Ecto neural progenitor cell (in vitro differentiated cells): Measurements from ENCODE around the gene PADI4.

Experiments
- DNase-seq: peaks from one replicate; pipeline ENCODE4 v3.0.0-alpha.2; 2018; ENCODE audit warnings: low spot score

Gene PADI4

GRCh38 chr1:17307946-17308345 lies at the start of gene PADI4:
Gene PADI4 (plus strand): TSS chr1:17308197. CDS start chr1:17308223, 26 bp downstream.
- no peak for DNase-seq

- DNase-seq: no peak
Observed at GRCh38 chr1:17258758-17259130, 49.3 kb upstream of the PADI4 start.

- DNase-seq: no peak
Observed at GRCh38 chr1:17259233-17259873, 48.6 kb upstream of the PADI4 start.

- no peak for DNase-seq
Observed at GRCh38 chr1:17260264-17260663, 47.7 kb upstream of the PADI4 start.

- no peak for DNase-seq
Observed at GRCh38 chr1:17260738-17261137, 47.3 kb upstream of the PADI4 start.

GRCh38 chr1:17263936-17264335 lies 44.1 kb upstream of the PADI4 start:
- no peak for DNase-seq

GRCh38 chr1:17264470-17264869 lies 43.5 kb upstream of the PADI4 start:
- DNase-seq: no peak

GRCh38 chr1:17265162-17265561 lies 42.8 kb upstream of the PADI4 start:
- DNase-seq: no peak

GRCh38 chr1:17265950-17266349 lies 42.0 kb upstream of the PADI4 start:
- no peak for DNase-seq

- DNase-seq: no peak
Observed at GRCh38 chr1:17270891-17271765, 36.9 kb upstream of the PADI4 start.

GRCh38 chr1:17272066-17272465 lies 35.9 kb upstream of the PADI4 start:
- no peak for DNase-seq

GRCh38 chr1:17272646-17273045 lies 35.4 kb upstream of the PADI4 start:
- no peak for DNase-seq

GRCh38 chr1:17273096-17273495 lies 34.9 kb upstream of the PADI4 start:
- DNase-seq: no peak

- DNase-seq: peak; percentile 80
Observed at GRCh38 chr1:17274186-17275170, 33.5 kb upstream of the PADI4 start.

- DNase-seq: no peak
Observed at GRCh38 chr1:17276568-17276967, 31.4 kb upstream of the PADI4 start.

- no peak for DNase-seq
Observed at GRCh38 chr1:17277511-17278159, 30.4 kb upstream of the PADI4 start.

- no peak for DNase-seq
Observed at GRCh38 chr1:17278996-17279830, 28.8 kb upstream of the PADI4 start.

- DNase-seq: no peak
Observed at GRCh38 chr1:17280436-17280835, 27.6 kb upstream of the PADI4 start.

- DNase-seq: no peak
Observed at GRCh38 chr1:17280894-17281293, 27.1 kb upstream of the PADI4 start.

GRCh38 chr1:17281775-17282181 lies 26.2 kb upstream of the PADI4 start:
- DNase-seq: no peak

- DNase-seq: no peak
Observed at GRCh38 chr1:17282836-17283235, 25.2 kb upstream of the PADI4 start.
